Liver (tissue), 9 donors: ENCODE data around the gene ZCCHC8. TPM values are rescaled to one million over a fixed set of nuclear protein-coding genes. Genes with fewer than 3 reads are reported as not detected.

Source experiments
- DNase-seq: peaks from one replicate; pipeline ENCODE4 v3.0.0-alpha.2; 2017; ENCODE audit warnings: low spot score
- H3K27ac ChIP-seq, 2 donors: one replicate each; pipeline ENCODE4 v1.7.0; 2013; ENCODE audit warnings: inconsistent platforms in 2 of 2, low read length in 2 of 2, control low read depth in 1 of 2, low read depth in 1 of 2, mild to moderate bottlenecking in 1 of 2
- H3K27me3 ChIP-seq, 4 donors: one replicate each; pipeline versions ENCODE4 v1.6.1 to v1.7.0; 2013; ENCODE audit warnings: low read length in 3 of 4, inconsistent platforms in 1 of 4, mild to moderate bottlenecking in 1 of 4, moderate library complexity in 1 of 4; ENCODE audit not compliant: control insufficient read depth in 4 of 4, insufficient read depth in 4 of 4
- H3K36me3 ChIP-seq, 4 donors: one replicate each; pipeline versions ENCODE4 v1.6.1 to v1.7.0; 2013; ENCODE audit warnings: low read length in 3 of 4, mild to moderate bottlenecking in 3 of 4, low read depth in 1 of 4, moderate library complexity in 1 of 4; ENCODE audit not compliant: control insufficient read depth in 4 of 4, insufficient read depth in 3 of 4
- H3K4me1 ChIP-seq, 4 donors: one replicate each; pipeline versions ENCODE4 v1.6.1 to v1.7.0; 2013; ENCODE audit warnings: low read length in 3 of 4, mild to moderate bottlenecking in 3 of 4, moderate library complexity in 1 of 4; ENCODE audit not compliant: control insufficient read depth in 4 of 4, insufficient read depth in 4 of 4
- H3K4me3 ChIP-seq, 3 donors: one replicate each; pipeline versions ENCODE4 v1.6.1 to v1.7.0; 2013; ENCODE audit warnings: low read length in 3 of 3, control low read depth in 1 of 3, low read depth in 1 of 3, mild to moderate bottlenecking in 1 of 3
- H3K9ac ChIP-seq, 2 donors: one replicate each; pipeline ENCODE4 v1.7.0; 2013; ENCODE audit warnings: low read length in 2 of 2, mild to moderate bottlenecking in 2 of 2, moderate library complexity in 2 of 2, control low read depth in 1 of 2, low read depth in 1 of 2
- H3K9me3 ChIP-seq, 4 donors: one replicate each; pipeline versions ENCODE4 v1.6.1 to v1.7.0; 2013; ENCODE audit warnings: low read length in 3 of 4; ENCODE audit not compliant: control insufficient read depth in 4 of 4
- ATF3 ChIP-seq: IDR thresholded peaks from 2 replicates; pipeline ENCODE4 v1.6.1; 2016; ENCODE audit warnings: antibody characterized with exemption
- CTCF ChIP-seq: fragments of 150-350 bp; IDR thresholded peaks from 2 replicates; pipeline ENCODE4 v1.5.1; 2017; ENCODE audit warnings: improper control_type of control experiment, low read depth, low read length; ENCODE audit not compliant: missing input control
- EGR1 ChIP-seq, 2 donors: IDR thresholded peaks; 2 replicates each; pipeline ENCODE4 v1.6.1; 2016 to 2018; ENCODE audit warnings: antibody characterized with exemption in 2 of 2, low read depth in 2 of 2
- FOXA1 ChIP-seq: IDR thresholded peaks from 2 replicates; pipeline ENCODE4 v1.6.1; 2016; ENCODE audit warnings: antibody characterized with exemption
- FOXA2 ChIP-seq: IDR thresholded peaks from 2 replicates; pipeline ENCODE4 v1.6.1; 2016; ENCODE audit warnings: antibody characterized with exemption
- GABPA ChIP-seq, 2 donors: IDR thresholded peaks in 1 of 2; conservative IDR thresholded peaks in 1 of 2; 2 replicates each; pipeline ENCODE4 v1.6.1; 2016; ENCODE audit warnings: antibody characterized with exemption in 2 of 2, mild to moderate bottlenecking in 1 of 2, moderate library complexity in 1 of 2
- HNF4A ChIP-seq, 2 donors: conservative IDR thresholded peaks; 2 replicates each; pipeline ENCODE4 v1.6.1; 2016; ENCODE audit warnings: antibody characterized with exemption in 2 of 2, mild to moderate bottlenecking in 2 of 2
- HNF4G ChIP-seq: IDR thresholded peaks from 2 replicates; pipeline ENCODE4 v1.6.1; 2016; ENCODE audit warnings: antibody characterized with exemption
- JUND ChIP-seq, 2 donors: IDR thresholded peaks; 2 replicates each; pipeline ENCODE4 v1.6.1; 2016; ENCODE audit warnings: antibody characterized with exemption in 2 of 2
- MAX ChIP-seq: IDR thresholded peaks from 2 replicates; pipeline ENCODE4 v1.6.1; 2016; ENCODE audit warnings: antibody characterized with exemption
- NR2F2 ChIP-seq: IDR thresholded peaks from 2 replicates; pipeline ENCODE4 v1.6.1; 2016; ENCODE audit warnings: antibody characterized with exemption
- REST ChIP-seq: IDR thresholded peaks from 2 replicates; pipeline ENCODE4 v1.6.1; 2016; ENCODE audit warnings: antibody characterized with exemption, mild to moderate bottlenecking
- RXRA ChIP-seq, 2 donors: IDR thresholded peaks; 2 replicates each; pipeline ENCODE4 v1.6.1; 2017 to 2018; ENCODE audit warnings: antibody characterized with exemption in 2 of 2, mild to moderate bottlenecking in 1 of 2
- SP1 ChIP-seq: IDR thresholded peaks from 2 replicates; pipeline ENCODE4 v1.6.1; 2018; ENCODE audit warnings: antibody characterized with exemption, mild to moderate bottlenecking
- TAF1 ChIP-seq: conservative IDR thresholded peaks from 2 replicates; pipeline ENCODE4 v1.6.1; 2016; ENCODE audit warnings: antibody characterized with exemption, mild to moderate bottlenecking
- YY1 ChIP-seq: IDR thresholded peaks from 2 replicates; pipeline ENCODE4 v1.6.1; 2016; ENCODE audit warnings: antibody characterized with exemption, mild to moderate bottlenecking
- ZBTB33 ChIP-seq: IDR thresholded peaks from 2 replicates; pipeline ENCODE4 v1.6.1; 2016; ENCODE audit warnings: antibody characterized with exemption
- WGBS: extraction: QIAGEN DNeasy Blood & Tissue Kit; methylation state at CpG from one replicate; pipeline ENCODE4 v1.1.7; 2013; 5-methylcytosine and 5-hydroxymethylcytosine counted together
- polyA plus RNA-seq, 2 donors: library from polyadenylated mRNA; stranded (reverse) in 1 of 2; unstranded in 1 of 2; fragments of 200-250 nt in 1 of 2; fragments of >200 nt in 1 of 2; fragmentation: Nextera tagmentation in 1 of 2; extraction: Ambion mirVana in 1 of 2; gene quantifications; one replicate each; pipeline versions ENCODE4 v1.2.1 to v1.2.3, GENCODE V29; 2013 to 2015
- total RNA-seq, 2 donors: library from RNA; depleted of rRNA; stranded (reverse); fragments of >200 nt; gene quantifications; one replicate each; pipeline ENCODE4 v1.2.3, GENCODE V29; 2014
- donor health status: healthy.
- donor health status: healthy.
- donor health status: healthy.
- donor health status: healthy.
- donor health status: healthy.

ZCCHC8 gene
- total and polyA plus RNA-seq, 4 donors: 5.2 to 20.5 (median 12.9) TPM

- TF ChIP-seq ZBTB33: no peak
- TF ChIP-seq RXRA (IDR thresholded peaks at IDR 0.05): no peak
- TF ChIP-seq JUND (IDR thresholded peaks at IDR 0.05): no peak
- TF ChIP-seq FOXA1: no peak
- no peak for TF ChIP-seq MAX
- no peak for TF ChIP-seq NR2F2
- no peak for TF ChIP-seq EGR1 (IDR thresholded peaks at IDR 0.05; ENCODE audit: low read depth in 2 of 2)
- TF ChIP-seq FOXA2: no peak
- TF ChIP-seq SP1: no peak
Measured at GRCh38 chr12:122506393-122506938, 5.7 kb upstream of the ZCCHC8 start (continued).

- Histone ChIP-seq H3K9ac (no peak overlapping the region), H3K27me3 (no peaks in the 10 kb centered on the region), H3K9me3 (no peaks in the 10 kb centered on the region), H3K27ac (no peak overlapping the region), H3K36me3 (peaks cover 29 to 76% (median 62%) of the 10 kb centered on the region in 4 donors), H3K4me1 (peaks cover 0 to 6% (median 4%) of the 10 kb centered on the region in 4 donors), H3K4me3 (no peak overlapping the region)
- 90% methylated on average over 11 of the region's 11 CpGs for WGBS
- TF ChIP-seq HNF4A (conservative IDR thresholded peaks at IDR 0.05) (no peak), YY1 (no peak), HNF4G (no peak), GABPA (IDR thresholded peaks at IDR 0.05 in 1 of 2, conservative IDR thresholded peaks at IDR 0.05 in 1 of 2) (no peak), EGR1 (IDR thresholded peaks at IDR 0.05; ENCODE audit: low read depth in 2 of 2) (no peak), TAF1 (no peak), FOXA1 (no peak), ZBTB33 (no peak), SP1 (no peak), JUND (IDR thresholded peaks at IDR 0.05) (no peak)
- no peak for DNase-seq
Measured at GRCh38 chr12:122505419-122506051, 4.8 kb upstream of the ZCCHC8 start.

- 85% methylated on average over 6 of the region's 6 CpGs for WGBS
- TF ChIP-seq CTCF (no peak), NR2F2 (no peak), GABPA (IDR thresholded peaks at IDR 0.05 in 1 of 2, conservative IDR thresholded peaks at IDR 0.05 in 1 of 2) (no peak), MAX (no peak), REST (no peak), FOXA2 (no peak), EGR1 (IDR thresholded peaks at IDR 0.05; ENCODE audit: low read depth in 2 of 2) (no peak), ATF3 (no peak), FOXA1 (no peak), TAF1 (no peak), JUND (IDR thresholded peaks at IDR 0.05) (no peak)
Measured at GRCh38 chr12:122503783-122504590, 3.3 kb upstream of the ZCCHC8 start.

More at GRCh38 chr12:122503783-122504590, 3.3 kb upstream of the ZCCHC8 start:
- no peak for DNase-seq
- Histone ChIP-seq H3K4me3 (no peak overlapping the region), H3K36me3 (peaks cover 25 to 61% (median 48%) of the 10 kb centered on the region in 4 donors), H3K27me3 (no peaks in the 10 kb centered on the region), H3K9ac (no peak overlapping the region), H3K27ac (no peak overlapping the region), H3K9me3 (no peaks in the 10 kb centered on the region), H3K4me1 (peaks cover 0 to 13% (median 7%) of the 10 kb centered on the region in 4 donors)
